GM12891 (cell line): ENCODE data around the gene CYP27B1.

Experiments
- PAX5 ChIP-seq: IDR thresholded peaks from 2 replicates; pipeline ENCODE4 v1.6.1; 2011; ENCODE audit warnings: low read length, moderate library complexity, mild to moderate bottlenecking; ENCODE audit not compliant: insufficient read depth, severe bottlenecking
- POLR2A ChIP-seq: IDR thresholded peaks from 2 replicates; pipeline ENCODE4 v1.6.1; 2011; ENCODE audit warnings: low read depth, low read length, control low read depth
- POLR2AphosphoS5 ChIP-seq: IDR thresholded peaks from 2 replicates; pipeline ENCODE4 v1.6.1; 2011; ENCODE audit warnings: low read depth, low read length, control low read depth
- POU2F2 ChIP-seq: IDR thresholded peaks from 2 replicates; pipeline ENCODE4 v1.6.1; 2011; ENCODE audit warnings: low read depth, mild to moderate bottlenecking, control low read depth, low read length, moderate library complexity
- TAF1 ChIP-seq: IDR thresholded peaks from 2 replicates; pipeline ENCODE4 v1.6.1; 2011; ENCODE audit warnings: low read depth, low read length, control low read depth

DNA sequence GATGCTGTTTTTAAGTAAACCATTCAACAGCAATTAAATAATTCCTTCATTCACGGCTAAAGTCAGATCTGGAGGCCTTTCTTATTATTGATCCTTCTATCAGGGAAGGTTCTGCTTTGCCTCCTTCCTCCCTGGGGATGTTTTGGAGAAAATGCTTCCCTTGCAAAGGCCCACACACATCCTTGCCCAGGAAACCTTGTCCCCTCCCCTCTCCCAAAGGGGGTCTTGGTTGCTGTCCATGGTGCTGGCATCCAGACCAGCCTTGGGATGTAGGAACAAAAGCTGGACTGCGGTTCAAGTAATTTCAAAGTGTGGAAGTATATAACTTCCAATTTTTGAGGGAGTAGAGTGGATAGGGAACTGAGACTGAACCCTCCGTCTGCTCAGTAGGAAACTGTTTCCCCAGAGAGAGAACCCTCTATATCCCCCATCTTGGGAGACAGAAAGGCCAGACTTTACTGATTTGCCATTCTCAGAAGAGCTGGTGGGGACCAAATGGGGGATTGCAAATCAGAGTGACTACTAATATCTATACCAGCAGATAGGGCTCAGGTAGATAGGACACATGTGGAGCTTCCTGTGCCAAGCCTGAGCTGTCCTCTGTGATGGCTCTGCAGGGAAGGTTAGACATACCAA lies 6.4 kb downstream of the CYP27B1 start:
- TF ChIP-seq POLR2A (no peak), POLR2AphosphoS5 (no peak), POU2F2 (no peak), PAX5 (no peak), TAF1 (no peak)
